Measurements from ENCODE around the gene FKBP1A.

- TF ChIP-seq PKNOX1 (IDR thresholded peaks at IDR 0.05) (no peak), TARDBP (IDR thresholded peaks at IDR 0.05) (no peak), SUZ12 (IDR thresholded peaks at IDR 0.05) (no peak), BHLHE40 (IDR thresholded peaks at IDR 0.05; ENCODE audit: borderline replicate concordance) (no peak), FOXA1 (IDR thresholded peaks at IDR 0.05) (no peak), LEF1 (IDR thresholded peaks at IDR 0.05; ENCODE audit: borderline replicate concordance) (no peak)
These were observed 43.4 kb upstream of the FKBP1A start for GRCh38 chr20:1436263-1436662.
